ENCODE results near the gene TMEM178B.
"Not testable (repeated sequence)": the region's sequence is repeated elsewhere in the genome, so short reads cannot be mapped to it uniquely, and the experiment has no call there.

Gene TMEM178B

GRCh38 chr7:141072548-141073172 is 1.2 kb upstream of the TMEM178B start:
- peak; percentile 69 to 95 (median 84) for DNase-seq
- intact Hi-C loops (cut with DNase I): loop anchor here (5.0 to 10.0 kb wide), 3 partner anchors 160 to 572 kb away; no protein-coding TSS in a partner anchor

- intact Hi-C loops (cut with DNase I): loop anchor here (5.0 to 10.0 kb wide), 3 partner anchors 159 to 572 kb away; no protein-coding TSS in a partner anchor
Measured at GRCh38 chr7:141073173-141073640, 657 bp upstream of the TMEM178B start.

GRCh38 chr7:141074162-141074991 is 513 bp downstream of the TMEM178B start:
- peak in 39 of 42 donors; percentile 10 to 69 (median 37) for DNase-seq

More at GRCh38 chr7:141073173-141073640, 657 bp upstream of the TMEM178B start:
- DNase-seq: peak in 37 of 42 donors; percentile 11 to 68 (median 35)

GRCh38 chr7:141074997-141075396 is 1.1 kb downstream of the TMEM178B start:
- DNase-seq: no peak
- intact Hi-C loops (cut with DNase I): loop anchor here (5.0 to 10.0 kb wide), 3 partner anchors 157 to 570 kb away; no protein-coding TSS in a partner anchor

More at GRCh38 chr7:141074162-141074991, 513 bp downstream of the TMEM178B start:
- intact Hi-C loops (cut with DNase I): loop anchor here (5.0 to 10.0 kb wide), 3 partner anchors 158 to 570 kb away; no protein-coding TSS in a partner anchor

GRCh38 chr7:141076377-141076776 is 2.5 kb downstream of the TMEM178B start:
- peak in 40 of 42 donors; percentile 10 to 87 (median 57) for DNase-seq
- intact Hi-C loops (cut with DNase I): loop anchor here (10.0 kb wide), 2 partner anchors 458 to 568 kb away; no protein-coding TSS in a partner anchor

GRCh38 chr7:141079219-141079618 is 5.4 kb downstream of the TMEM178B start:
- intact Hi-C loops (cut with DNase I): loop anchor here (10.0 kb wide), 2 partner anchors 456 to 566 kb away; no protein-coding TSS in a partner anchor
- no peak for DNase-seq

GRCh38 chr7:141089490-141089889 is 15.6 kb downstream of the TMEM178B start:
- DNase-seq; intact Hi-C loops (cut with DNase I): not testable (repeated sequence)

- DNase-seq: no peak
- intact Hi-C loops (cut with DNase I): no loop called here
Measured at GRCh38 chr7:141094336-141095070, 20.6 kb downstream of the TMEM178B start.

GRCh38 chr7:141097430-141097829 is 23.6 kb downstream of the TMEM178B start:
- no peak for DNase-seq
- intact Hi-C loops (cut with DNase I): no loop called here

- intact Hi-C loops (cut with DNase I): no loop called here
- no peak for DNase-seq
Measured at GRCh38 chr7:141102436-141102835, 28.6 kb downstream of the TMEM178B start.

- no peak for DNase-seq
- intact Hi-C loops (cut with DNase I): no loop called here
Measured at GRCh38 chr7:141103847-141104429, 30.1 kb downstream of the TMEM178B start.

- no peak for DNase-seq
- intact Hi-C loops (cut with DNase I): no loop called here
Measured at GRCh38 chr7:141113131-141113530, 39.3 kb downstream of the TMEM178B start.

- intact Hi-C loops (cut with DNase I): no loop called here
- no peak for DNase-seq
Measured at GRCh38 chr7:141114029-141114664, 40.3 kb downstream of the TMEM178B start.

GRCh38 chr7:141115965-141116364 is 42.1 kb downstream of the TMEM178B start:
- intact Hi-C loops (cut with DNase I): no loop called here
- no peak for DNase-seq

- intact Hi-C loops (cut with DNase I); DNase-seq: not testable (repeated sequence)
Measured at GRCh38 chr7:141116661-141117060, 42.8 kb downstream of the TMEM178B start.

- DNase-seq: no peak
- intact Hi-C loops (cut with DNase I): no loop called here
Measured at GRCh38 chr7:141118767-141119166, 44.9 kb downstream of the TMEM178B start.

- intact Hi-C loops (cut with DNase I): no loop called here
- DNase-seq: no peak
Measured at GRCh38 chr7:141119187-141119586, 45.3 kb downstream of the TMEM178B start.

GRCh38 chr7:141122736-141123135 is 48.9 kb downstream of the TMEM178B start:
- intact Hi-C loops (cut with DNase I): no loop called here
- no peak for DNase-seq
